Fibroblast of lung (primary cell): ENCODE results near the gene KIF4A. TPM values are rescaled to one million over a fixed set of nuclear protein-coding genes. Genes with fewer than 3 reads are reported as not detected.

Experiments
- DNase-seq, 2 donors: peaks; one replicate each; pipeline versions ENCODE4 v3.0.0 to v3.0.0-alpha.2; 2010; ENCODE audit warnings: low read depth in 2 of 2
- H2AFZ ChIP-seq: 2 replicates; pipeline ENCODE4 v1.5.1; 2012; ENCODE audit warnings: low read length, control low read depth, inconsistent platforms
- H3K27ac ChIP-seq: 2 replicates; pipeline ENCODE4 v1.5.1; 2011; ENCODE audit warnings: low read length, control low read depth; ENCODE audit not compliant: insufficient read depth
- H3K27me3 ChIP-seq: 2 replicates; pipeline ENCODE4 v1.5.1; 2011; ENCODE audit warnings: mild to moderate bottlenecking, low read length; ENCODE audit not compliant: control insufficient read depth, insufficient read depth
- H3K36me3 ChIP-seq: 2 replicates; pipeline ENCODE4 v1.5.1; 2011; ENCODE audit warnings: low read length; ENCODE audit not compliant: control insufficient read depth, insufficient read depth
- H3K4me1 ChIP-seq: 2 replicates; pipeline ENCODE4 v1.5.1; 2011; ENCODE audit warnings: low read length; ENCODE audit not compliant: control insufficient read depth, insufficient read depth; ENCODE audit errors: extremely low read depth
- H3K4me2 ChIP-seq: 2 replicates; pipeline ENCODE4 v1.5.1; 2011; ENCODE audit warnings: low read length, control low read depth; ENCODE audit not compliant: insufficient read depth; ENCODE audit errors: extremely low read depth
- H3K4me3 ChIP-seq, 4 experiments: fragments of 200-600 bp in 1 of 4; sonication (generic) in 1 of 4; replicated peaks in 1 of 4; 2 replicates each; pipeline ENCODE4 v1.5.1; 2011 to 2016; ENCODE audit warnings: low read length in 4 of 4, low read depth in 3 of 4, mild to moderate bottlenecking in 3 of 4, control low read depth in 2 of 4, inconsistent platforms in 1 of 4, mixed read lengths in 1 of 4; ENCODE audit not compliant: insufficient read depth in 1 of 4; ENCODE audit errors: control extremely low read depth in 1 of 4
- H3K79me2 ChIP-seq: 2 replicates; pipeline ENCODE4 v1.5.1; 2012; ENCODE audit warnings: mild to moderate bottlenecking, low read length, inconsistent platforms; ENCODE audit not compliant: control insufficient read depth, insufficient read depth
- H3K9ac ChIP-seq: 2 replicates; pipeline ENCODE4 v1.5.1; 2011; ENCODE audit warnings: mild to moderate bottlenecking, low read length, control low read depth; ENCODE audit not compliant: insufficient read depth
- H3K9me3 ChIP-seq: 2 replicates; pipeline ENCODE4 v1.5.1; 2012; ENCODE audit warnings: low read depth, low read length; ENCODE audit not compliant: control insufficient read depth, insufficient read depth
- H4K20me1 ChIP-seq: 2 replicates; pipeline ENCODE4 v1.5.1; 2011; ENCODE audit warnings: low read length; ENCODE audit not compliant: control insufficient read depth, insufficient read depth; ENCODE audit errors: extremely low read depth
- EZH2 ChIP-seq: IDR thresholded peaks from 2 replicates; pipeline ENCODE4 v1.5.1; 2012; ENCODE audit warnings: low read length, control low read depth, mild to moderate bottlenecking; ENCODE audit errors: missing control alignments
- polyA plus RNA-seq, 2 donors: library from polyadenylated mRNA; depleted of rRNA in 1 of 2; stranded (reverse) in 1 of 2; unstranded in 1 of 2; fragments of >200 nt; gene quantifications; 2 replicates each; pipeline ENCODE4 v1.2.1, GENCODE V29; 2011 to 2012; ENCODE audit warnings: missing spikeins in 1 of 2
- total RNA-seq: library from RNA; depleted of rRNA; stranded (reverse); fragments of >200 nt; gene quantifications from 2 replicates; pipeline ENCODE4 v1.2.1, GENCODE V29; 2014
- TF ChIP-seq, protein P1 (sequence below), 2 donors: IDR thresholded peaks in 1 of 2; conservative IDR thresholded peaks in 1 of 2; 1 replicate in 1 of 2; 2 replicates in 1 of 2; pipeline ENCODE4 v1.5.1; 2011 to 2012; ENCODE audit warnings: low read length in 2 of 2, control low read depth in 1 of 2, inconsistent platforms in 1 of 2, low read depth in 1 of 2, mild to moderate bottlenecking in 1 of 2

KIF4A gene
- total and polyA plus RNA-seq, 2 donors (not counting 1 experiment from before 2014, with no cell fraction given), result 5.6 to 7.1 TPM

DNA sequence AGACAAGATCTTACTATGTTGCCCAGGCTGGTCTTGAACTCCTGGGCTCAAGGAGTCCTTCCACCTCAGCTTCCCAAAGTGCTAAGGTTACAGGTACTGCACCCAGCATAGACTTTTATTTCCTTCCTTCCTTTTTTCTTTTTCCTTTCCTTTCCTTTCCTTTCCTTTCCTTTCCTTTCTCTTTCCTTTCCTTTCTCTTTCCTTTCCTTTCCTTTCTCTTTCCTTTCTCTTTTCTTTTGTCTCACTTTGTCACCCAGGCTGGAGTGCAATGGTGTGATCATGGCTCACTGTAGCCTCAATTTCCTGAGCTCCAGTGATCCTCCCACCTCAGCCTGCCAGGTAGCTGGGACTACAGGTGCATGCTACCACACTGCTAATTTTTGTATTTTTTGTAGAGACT is 174.1 kb downstream of the KIF4A start:
- no peaks in the 10 kb centered on the region for H3K27me3 ChIP-seq
- no peak overlapping the region for H3K27ac ChIP-seq
- H4K20me1 ChIP-seq, result no peaks in the 10 kb centered on the region
- H3K4me3 ChIP-seq, result no peak overlapping the region
- H3K4me1 ChIP-seq, result no peaks in the 10 kb centered on the region
- no peaks in the 10 kb centered on the region for H3K79me2 ChIP-seq
- no peaks in the 10 kb centered on the region for H3K36me3 ChIP-seq
- H2AFZ ChIP-seq, result no peak overlapping the region
- no peaks in the 10 kb centered on the region for H3K9me3 ChIP-seq
- H3K4me2 ChIP-seq, result no peak overlapping the region
- H3K9ac ChIP-seq, result no peak overlapping the region
- DNase-seq, result no peak
- TF ChIP-seq, protein P1, sequence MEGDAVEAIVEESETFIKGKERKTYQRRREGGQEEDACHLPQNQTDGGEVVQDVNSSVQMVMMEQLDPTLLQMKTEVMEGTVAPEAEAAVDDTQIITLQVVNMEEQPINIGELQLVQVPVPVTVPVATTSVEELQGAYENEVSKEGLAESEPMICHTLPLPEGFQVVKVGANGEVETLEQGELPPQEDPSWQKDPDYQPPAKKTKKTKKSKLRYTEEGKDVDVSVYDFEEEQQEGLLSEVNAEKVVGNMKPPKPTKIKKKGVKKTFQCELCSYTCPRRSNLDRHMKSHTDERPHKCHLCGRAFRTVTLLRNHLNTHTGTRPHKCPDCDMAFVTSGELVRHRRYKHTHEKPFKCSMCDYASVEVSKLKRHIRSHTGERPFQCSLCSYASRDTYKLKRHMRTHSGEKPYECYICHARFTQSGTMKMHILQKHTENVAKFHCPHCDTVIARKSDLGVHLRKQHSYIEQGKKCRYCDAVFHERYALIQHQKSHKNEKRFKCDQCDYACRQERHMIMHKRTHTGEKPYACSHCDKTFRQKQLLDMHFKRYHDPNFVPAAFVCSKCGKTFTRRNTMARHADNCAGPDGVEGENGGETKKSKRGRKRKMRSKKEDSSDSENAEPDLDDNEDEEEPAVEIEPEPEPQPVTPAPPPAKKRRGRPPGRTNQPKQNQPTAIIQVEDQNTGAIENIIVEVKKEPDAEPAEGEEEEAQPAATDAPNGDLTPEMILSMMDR (conservative IDR thresholded peaks at IDR 0.05 in 1 of 2, IDR thresholded peaks at IDR 0.05 in 1 of 2; ENCODE audit: low read depth in 1 of 2, low read length in 2 of 2), result no peak
- no peak for TF ChIP-seq EZH2

DNA sequence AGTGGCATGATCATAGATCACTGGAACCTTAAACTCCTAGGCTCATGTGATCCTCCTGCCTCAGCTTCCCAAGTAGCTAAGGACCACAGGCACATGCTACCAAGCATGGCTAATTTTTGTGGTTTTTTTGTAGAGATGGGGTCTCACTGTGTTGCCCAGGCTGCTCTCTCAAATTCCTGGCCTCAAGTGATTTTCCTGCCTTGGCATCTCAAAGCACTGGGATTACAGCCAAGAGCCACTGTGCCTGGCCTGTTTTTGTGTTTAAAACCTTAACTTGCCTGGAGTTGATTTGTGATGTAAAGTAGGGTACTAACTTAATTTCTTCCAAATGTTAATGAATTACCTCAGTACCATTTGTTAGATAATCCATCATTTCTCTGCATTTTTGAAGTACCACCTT is 177.1 kb downstream of the KIF4A start:
- Histone ChIP-seq H3K9ac (no peak overlapping the region), H3K36me3 (no peaks in the 10 kb centered on the region), H3K9me3 (no peaks in the 10 kb centered on the region), H4K20me1 (no peaks in the 10 kb centered on the region), H3K4me1 (no peaks in the 10 kb centered on the region), H3K27ac (no peak overlapping the region), H3K4me3 (no peak overlapping the region), H2AFZ (no peak overlapping the region), H3K27me3 (no peaks in the 10 kb centered on the region), H3K4me2 (no peak overlapping the region), H3K79me2 (no peaks in the 10 kb centered on the region)
- DNase-seq, result no peak
- no peak for TF ChIP-seq EZH2
- TF ChIP-seq, protein P1 (conservative IDR thresholded peaks at IDR 0.05 in 1 of 2, IDR thresholded peaks at IDR 0.05 in 1 of 2; ENCODE audit: low read depth in 1 of 2, low read length in 2 of 2), result no peak

DNA sequence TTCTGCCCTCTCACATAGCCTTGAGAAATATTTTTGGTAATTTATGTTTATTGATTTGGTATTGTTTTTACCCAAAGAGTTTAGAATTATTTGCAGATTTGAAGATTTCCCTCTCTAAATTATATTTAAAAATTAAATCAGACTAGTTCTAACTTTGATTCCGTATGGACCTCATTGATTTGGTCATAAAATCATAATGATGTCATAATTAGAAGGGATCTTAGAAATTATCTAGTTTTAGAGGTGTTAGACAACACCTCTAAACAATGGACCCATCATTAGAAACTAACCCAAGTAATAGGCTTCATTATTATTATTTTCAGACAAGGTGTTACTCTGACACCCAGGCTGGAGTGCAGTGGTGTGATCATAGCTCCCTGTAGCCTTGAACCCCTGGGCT is 178.8 kb downstream of the KIF4A start:
- no peak overlapping the region for H3K4me3 ChIP-seq
- H4K20me1 ChIP-seq, result no peaks in the 10 kb centered on the region
- no peaks in the 10 kb centered on the region for H3K9me3 ChIP-seq
- no peak overlapping the region for H3K9ac ChIP-seq
- no peaks in the 10 kb centered on the region for H3K4me1 ChIP-seq
- no peaks in the 10 kb centered on the region for H3K27me3 ChIP-seq
- TF ChIP-seq, protein P1 (conservative IDR thresholded peaks at IDR 0.05 in 1 of 2, IDR thresholded peaks at IDR 0.05 in 1 of 2; ENCODE audit: low read depth in 1 of 2, low read length in 2 of 2), result no peak
- no peak for TF ChIP-seq EZH2
- H2AFZ ChIP-seq, result no peak overlapping the region
- H3K4me2 ChIP-seq, result no peak overlapping the region
- H3K36me3 ChIP-seq, result no peaks in the 10 kb centered on the region
- no peak overlapping the region for H3K27ac ChIP-seq
- DNase-seq, result no peak
- H3K79me2 ChIP-seq, result no peaks in the 10 kb centered on the region

Other genes starting within 250 kb of the KIF4A start
- gene AWAT2, start 240.2 kb upstream of the KIF4A start, total RNA-seq, result not detected in 2 replicates
- gene AWAT2, start 240.2 kb upstream of the KIF4A start, polyA plus RNA-seq, result 0.07 TPM in 1 of 2 replicates, not detected in the other
- not detected in 2 replicates for gene OTUD6A, start 227.6 kb upstream of the KIF4A start, total RNA-seq
- gene OTUD6A, start 227.6 kb upstream of the KIF4A start, polyA plus RNA-seq, result not detected in 2 replicates
- gene IGBP1, start 156.7 kb upstream of the KIF4A start, total RNA-seq, result 81.1 and 154 TPM in 2 replicates
- gene IGBP1, start 156.7 kb upstream of the KIF4A start, polyA plus RNA-seq, result 60.7 and 67.2 TPM in 2 replicates
- not detected in 2 replicates for gene DGAT2L6, start 112.6 kb upstream of the KIF4A start, total RNA-seq
- gene DGAT2L6, start 112.6 kb upstream of the KIF4A start, polyA plus RNA-seq, result not detected in 2 replicates
- gene AWAT1, start 55.4 kb upstream of the KIF4A start, total RNA-seq, result not detected in 2 replicates
- gene AWAT1, start 55.4 kb upstream of the KIF4A start, polyA plus RNA-seq, result not detected in 2 replicates
- gene P2RY4, start 29.9 kb upstream of the KIF4A start, total RNA-seq, result under 0.01 TPM in 2 replicates
- 0.05 TPM in 1 of 2 replicates, not detected in the other for gene P2RY4, start 29.9 kb upstream of the KIF4A start, polyA plus RNA-seq
- gene ARR3, start 21.8 kb upstream of the KIF4A start, total RNA-seq, result not detected in 2 replicates
- not detected in 2 replicates for gene ARR3, start 21.8 kb upstream of the KIF4A start, polyA plus RNA-seq
- not detected in 2 replicates for gene RAB41, start 7.9 kb upstream of the KIF4A start, total RNA-seq
- not detected in 2 replicates for gene RAB41, start 7.9 kb upstream of the KIF4A start, polyA plus RNA-seq
- gene PDZD11, start 177 bp upstream of the KIF4A start, total RNA-seq, result 45.7 and 53.3 TPM in 2 replicates
- 142 and 143 TPM in 2 replicates for gene PDZD11, start 177 bp upstream of the KIF4A start, polyA plus RNA-seq
- not detected in 2 replicates for gene GDPD2, start 133.2 kb downstream of the KIF4A start, total RNA-seq
- gene GDPD2, start 133.2 kb downstream of the KIF4A start, polyA plus RNA-seq, result not detected in 2 replicates
- gene DLG3, start 154.7 kb downstream of the KIF4A start, total RNA-seq, result 20.0 and 24.6 TPM in 2 replicates
- 20.6 and 21.0 TPM in 2 replicates for gene DLG3, start 154.7 kb downstream of the KIF4A start, polyA plus RNA-seq